ENCODE results near the gene TNFSF13B. TPM values are rescaled to one million over a fixed set of nuclear protein-coding genes. Genes with fewer than 3 reads are reported as not detected.
"Not testable (repeated sequence)": the region's sequence is repeated elsewhere in the genome, so short reads cannot be mapped to it uniquely, and the experiment has no call there.

The TNFSF13B gene
- total RNA-seq, 1 experiment from 2014 or later = 9.2 TPM

GRCh38 chr13:108302279-108302678 lies 32.8 kb downstream of the TNFSF13B start:
- Histone ChIP-seq H3K4me1 (ENCODE audit: insufficient read depth, low read length, poor library complexity, severe bottlenecking) (no peaks in the 10 kb centered on the region), H3K27me3 (replicated peaks; ENCODE audit: insufficient read depth, low read depth, low read length, poor library complexity) (no peaks in the 10 kb centered on the region), H3K9me3 (ENCODE audit: low read depth, low read length, poor library complexity, severe bottlenecking) (no peaks in the 10 kb centered on the region), H3K4me3 (ENCODE audit: low read depth, low read length, poor library complexity, severe bottlenecking) (no peak overlapping the region), H3K27ac (ENCODE audit: low read depth, low read length, poor library complexity, severe bottlenecking) (no peak overlapping the region), H3K36me3 (ENCODE audit: insufficient read depth, low read length, poor library complexity, severe bottlenecking) (no peaks in the 10 kb centered on the region)
- intact Hi-C loops (cut with micrococcal nuclease; ENCODE audit: unreplicated experiment) = no loop called here
- BruUV-seq (replicated peaks) = no TSS peak
- ChIA-PET POLR2A (ENCODE audit: low non-redundant PET) (no interaction called here), CTCF (no interaction called here)
- TF ChIP-seq EZH2 (IDR thresholded peaks at IDR 0.05; ENCODE audit: borderline replicate concordance, low read depth, low read length, poor library complexity, severe bottlenecking) (no peak), CTCF (conservative IDR thresholded peaks at IDR 0.05; ENCODE audit: low read depth, low read length) (no peak)
- DNase-seq (ENCODE audit: low spot score) = no peak

- H3K9me3 ChIP-seq (ENCODE audit: low read depth, low read length, poor library complexity, severe bottlenecking) = no peaks in the 10 kb centered on the region
- H3K4me1 ChIP-seq (ENCODE audit: insufficient read depth, low read length, poor library complexity, severe bottlenecking) = no peaks in the 10 kb centered on the region
- TF ChIP-seq CTCF (conservative IDR thresholded peaks at IDR 0.05; ENCODE audit: low read depth, low read length) (no peak), EZH2 (IDR thresholded peaks at IDR 0.05; ENCODE audit: borderline replicate concordance, low read depth, low read length, poor library complexity, severe bottlenecking) (no peak)
- BruUV-seq (replicated peaks) = no TSS peak
- DNase-seq (ENCODE audit: low spot score) = no peak
- H3K27me3 ChIP-seq (replicated peaks; ENCODE audit: insufficient read depth, low read depth, low read length, poor library complexity) = no peaks in the 10 kb centered on the region
- no peaks in the 10 kb centered on the region for H3K36me3 ChIP-seq (ENCODE audit: insufficient read depth, low read length, poor library complexity, severe bottlenecking)
- ChIA-PET POLR2A (ENCODE audit: low non-redundant PET) (no interaction called here), CTCF (no interaction called here)
- no peak overlapping the region for H3K4me3 ChIP-seq (ENCODE audit: low read depth, low read length, poor library complexity, severe bottlenecking)
- H3K27ac ChIP-seq (ENCODE audit: low read depth, low read length, poor library complexity, severe bottlenecking) = no peak overlapping the region
- intact Hi-C loops (cut with micrococcal nuclease; ENCODE audit: unreplicated experiment) = no loop called here
These were observed 34.9 kb downstream of the TNFSF13B start for GRCh38 chr13:108304170-108305016.

GRCh38 chr13:108305655-108306054 lies 36.1 kb downstream of the TNFSF13B start:
- no peak overlapping the region for H3K27ac ChIP-seq (ENCODE audit: low read depth, low read length, poor library complexity, severe bottlenecking)
- H3K4me1 ChIP-seq (ENCODE audit: insufficient read depth, low read length, poor library complexity, severe bottlenecking) = no peaks in the 10 kb centered on the region
- ChIA-PET CTCF (no interaction called here), POLR2A (ENCODE audit: low non-redundant PET) (no interaction called here)
- H3K9me3 ChIP-seq (ENCODE audit: low read depth, low read length, poor library complexity, severe bottlenecking) = no peaks in the 10 kb centered on the region
- BruUV-seq (replicated peaks) = no TSS peak
- TF ChIP-seq EZH2 (IDR thresholded peaks at IDR 0.05; ENCODE audit: borderline replicate concordance, low read depth, low read length, poor library complexity, severe bottlenecking) = no peak
- no peaks in the 10 kb centered on the region for H3K27me3 ChIP-seq (replicated peaks; ENCODE audit: insufficient read depth, low read depth, low read length, poor library complexity)
- DNase-seq (ENCODE audit: low spot score) = no peak
- H3K4me3 ChIP-seq (ENCODE audit: low read depth, low read length, poor library complexity, severe bottlenecking) = no peak overlapping the region
- intact Hi-C loops (cut with micrococcal nuclease; ENCODE audit: unreplicated experiment) = no loop called here
- H3K36me3 ChIP-seq (ENCODE audit: insufficient read depth, low read length, poor library complexity, severe bottlenecking) = no peaks in the 10 kb centered on the region

- Histone ChIP-seq H3K4me3 (ENCODE audit: low read depth, low read length, poor library complexity, severe bottlenecking) (no peak overlapping the region), H3K4me1 (ENCODE audit: insufficient read depth, low read length, poor library complexity, severe bottlenecking) (no peaks in the 10 kb centered on the region), H3K27ac (ENCODE audit: low read depth, low read length, poor library complexity, severe bottlenecking) (no peak overlapping the region), H3K27me3 (replicated peaks; ENCODE audit: insufficient read depth, low read depth, low read length, poor library complexity) (no peaks in the 10 kb centered on the region), H3K9me3 (ENCODE audit: low read depth, low read length, poor library complexity, severe bottlenecking) (peaks cover 6% of the 10 kb centered on the region), H3K36me3 (ENCODE audit: insufficient read depth, low read length, poor library complexity, severe bottlenecking) (no peaks in the 10 kb centered on the region)
- ChIA-PET CTCF (no interaction called here), POLR2A (ENCODE audit: low non-redundant PET) (interaction anchor here (0.7 kb wide), 1 partner anchor 188 kb away, joined by 3 read pairs; no protein-coding TSS in a partner anchor)
- no peak for DNase-seq (ENCODE audit: low spot score)
- no peak for TF ChIP-seq CTCF (conservative IDR thresholded peaks at IDR 0.05; ENCODE audit: low read depth, low read length)
- no peak for TF ChIP-seq EZH2 (IDR thresholded peaks at IDR 0.05; ENCODE audit: borderline replicate concordance, low read depth, low read length, poor library complexity, severe bottlenecking)
- intact Hi-C loops (cut with micrococcal nuclease; ENCODE audit: unreplicated experiment) = no loop called here
- BruUV-seq (replicated peaks) = no TSS peak
These were observed 37.3 kb downstream of the TNFSF13B start for GRCh38 chr13:108306860-108307259.

- intact Hi-C loops (cut with micrococcal nuclease; ENCODE audit: unreplicated experiment); H3K27ac ChIP-seq (ENCODE audit: low read depth, low read length, poor library complexity, severe bottlenecking); H3K9me3 ChIP-seq (ENCODE audit: low read depth, low read length, poor library complexity, severe bottlenecking); H3K4me3 ChIP-seq (ENCODE audit: low read depth, low read length, poor library complexity, severe bottlenecking); POLR2A ChIA-PET (ENCODE audit: low non-redundant PET); DNase-seq (ENCODE audit: low spot score); BruUV-seq (replicated peaks); H3K36me3 ChIP-seq (ENCODE audit: insufficient read depth, low read length, poor library complexity, severe bottlenecking); CTCF ChIA-PET; H3K27me3 ChIP-seq (replicated peaks; ENCODE audit: insufficient read depth, low read depth, low read length, poor library complexity); H3K4me1 ChIP-seq (ENCODE audit: insufficient read depth, low read length, poor library complexity, severe bottlenecking): not testable (repeated sequence)
These were observed 42.1 kb downstream of the TNFSF13B start for GRCh38 chr13:108311596-108311995.
